ENCODE results near the gene SLC6A9. TPM values are rescaled to one million over a fixed set of nuclear protein-coding genes. Genes with fewer than 3 reads are reported as not detected.

SLC6A9 gene
- total RNA-seq, 4 donors from 2014 or later = 55.8 to 85.7 (median 62.0) TPM

- WGBS, 2 donors = 63 to 69% methylated on average over 3 of the region's 3 CpGs
- H3K4me3 ChIP-seq (ENCODE audit: low read depth, poor library complexity, severe bottlenecking) = no peak overlapping the region
- no peak for TF ChIP-seq CTCF (IDR thresholded peaks at IDR 0.05)
- no peak for TF ChIP-seq POLR2A (IDR thresholded peaks at IDR 0.05)
- intact Hi-C loops (cut with DNase I; ENCODE audit: low total_unique reads) = no loop called here
- DNase-seq (ENCODE audit: low spot score in 2 of 2) = no peak
Measured at GRCh38 chr1:44074415-44074814, 43.2 kb upstream of the SLC6A9 start.

GRCh38 chr1:44073528-44073927 lies 42.3 kb upstream of the SLC6A9 start:
- 70 to 73% methylated on average over 2 of the region's 2 CpGs for WGBS, 2 donors
- no peak overlapping the region for H3K4me3 ChIP-seq (ENCODE audit: low read depth, poor library complexity, severe bottlenecking)
- DNase-seq (ENCODE audit: low spot score in 2 of 2) = no peak
- intact Hi-C loops (cut with DNase I; ENCODE audit: low total_unique reads) = no loop called here
- TF ChIP-seq CTCF (IDR thresholded peaks at IDR 0.05) = no peak
- no peak for TF ChIP-seq POLR2A (IDR thresholded peaks at IDR 0.05)

- WGBS, 2 donors = 83% methylated on average over 2 of the region's 2 CpGs
- TF ChIP-seq CTCF (IDR thresholded peaks at IDR 0.05) (no peak), POLR2A (IDR thresholded peaks at IDR 0.05) (no peak)
- H3K4me3 ChIP-seq (ENCODE audit: low read depth, poor library complexity, severe bottlenecking) = no peak overlapping the region
- intact Hi-C loops (cut with DNase I; ENCODE audit: low total_unique reads) = no loop called here
- no peak for DNase-seq (ENCODE audit: low spot score in 2 of 2)
Measured at GRCh38 chr1:44072821-44073220, 41.6 kb upstream of the SLC6A9 start.

- H3K4me3 ChIP-seq (ENCODE audit: low read depth, poor library complexity, severe bottlenecking) = no peak overlapping the region
- DNase-seq (ENCODE audit: low spot score in 2 of 2) = no peak
- no peak for TF ChIP-seq POLR2A (IDR thresholded peaks at IDR 0.05)
- TF ChIP-seq CTCF (IDR thresholded peaks at IDR 0.05) = no peak
- intact Hi-C loops (cut with DNase I; ENCODE audit: low total_unique reads) = no loop called here
Measured at GRCh38 chr1:44072204-44072603, 40.9 kb upstream of the SLC6A9 start.

GRCh38 chr1:44071461-44071860 lies 40.2 kb upstream of the SLC6A9 start:
- TF ChIP-seq CTCF (IDR thresholded peaks at IDR 0.05) (no peak), POLR2A (IDR thresholded peaks at IDR 0.05) (no peak)
- intact Hi-C loops (cut with DNase I; ENCODE audit: low total_unique reads) = no loop called here
- 65 to 70% methylated on average over 3 of the region's 3 CpGs for WGBS, 2 donors
- no peak overlapping the region for H3K4me3 ChIP-seq (ENCODE audit: low read depth, poor library complexity, severe bottlenecking)
- DNase-seq (ENCODE audit: low spot score in 2 of 2) = no peak

GRCh38 chr1:44068442-44068921 lies 37.2 kb upstream of the SLC6A9 start:
- TF ChIP-seq POLR2A (IDR thresholded peaks at IDR 0.05) (no peak), CTCF (IDR thresholded peaks at IDR 0.05) (no peak)
- intact Hi-C loops (cut with DNase I; ENCODE audit: low total_unique reads) = no loop called here
- no peak for DNase-seq (ENCODE audit: low spot score in 2 of 2)
- H3K4me3 ChIP-seq (ENCODE audit: low read depth, poor library complexity, severe bottlenecking) = no peak overlapping the region
- WGBS, 2 donors = 72 to 73% methylated on average over 2 of the region's 2 CpGs
